ENCODE data around the gene DHX34.

DNA sequence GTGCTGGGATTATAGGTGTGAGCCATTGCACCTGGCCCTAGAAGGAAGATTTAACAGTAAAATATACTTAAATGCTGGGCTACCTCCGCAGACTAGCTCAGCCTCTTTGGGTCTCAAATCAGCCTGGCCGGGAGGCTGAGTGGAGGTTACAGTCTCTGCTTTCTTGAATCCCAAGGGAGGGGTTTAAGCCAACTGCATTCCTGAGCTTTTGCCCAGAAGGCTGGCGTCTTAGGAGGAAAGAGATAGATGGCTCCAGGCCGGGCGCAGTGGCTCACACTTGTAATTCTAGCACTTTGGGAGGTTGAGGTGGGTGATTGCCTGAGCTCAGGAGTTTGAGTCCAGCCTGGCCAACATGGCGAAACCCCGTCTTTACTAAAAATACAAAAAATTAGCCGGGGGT is 40.1 kb upstream of the DHX34 start:
- TF ChIP-seq RAD21 (IDR thresholded peaks at IDR 0.05; ENCODE audit: low read depth) (no peak), EP300 (IDR thresholded peaks at IDR 0.05; ENCODE audit: borderline replicate concordance) (no peak), TAF1 (IDR thresholded peaks at IDR 0.05; ENCODE audit: low read depth) (no peak), FOXM1 (IDR thresholded peaks at IDR 0.05; ENCODE audit: borderline replicate concordance, low read depth) (no peak), TCF12 (IDR thresholded peaks at IDR 0.05; ENCODE audit: low read depth) (no peak), YY1 (IDR thresholded peaks at IDR 0.05; ENCODE audit: low read depth) (no peak), TEAD4 (IDR thresholded peaks at IDR 0.05) (no peak), NFIC (IDR thresholded peaks at IDR 0.05) (no peak), ZBTB7A (IDR thresholded peaks at IDR 0.05; ENCODE audit: low read depth) (no peak), CEBPB (IDR thresholded peaks at IDR 0.05) (no peak), CREB1 (IDR thresholded peaks at IDR 0.05; ENCODE audit: low read depth) (no peak)
- TF ChIP-seq, protein P1, sequence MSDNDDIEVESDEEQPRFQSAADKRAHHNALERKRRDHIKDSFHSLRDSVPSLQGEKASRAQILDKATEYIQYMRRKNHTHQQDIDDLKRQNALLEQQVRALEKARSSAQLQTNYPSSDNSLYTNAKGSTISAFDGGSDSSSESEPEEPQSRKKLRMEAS (IDR thresholded peaks at IDR 0.05): no peak
- TF ChIP-seq, protein P2, sequence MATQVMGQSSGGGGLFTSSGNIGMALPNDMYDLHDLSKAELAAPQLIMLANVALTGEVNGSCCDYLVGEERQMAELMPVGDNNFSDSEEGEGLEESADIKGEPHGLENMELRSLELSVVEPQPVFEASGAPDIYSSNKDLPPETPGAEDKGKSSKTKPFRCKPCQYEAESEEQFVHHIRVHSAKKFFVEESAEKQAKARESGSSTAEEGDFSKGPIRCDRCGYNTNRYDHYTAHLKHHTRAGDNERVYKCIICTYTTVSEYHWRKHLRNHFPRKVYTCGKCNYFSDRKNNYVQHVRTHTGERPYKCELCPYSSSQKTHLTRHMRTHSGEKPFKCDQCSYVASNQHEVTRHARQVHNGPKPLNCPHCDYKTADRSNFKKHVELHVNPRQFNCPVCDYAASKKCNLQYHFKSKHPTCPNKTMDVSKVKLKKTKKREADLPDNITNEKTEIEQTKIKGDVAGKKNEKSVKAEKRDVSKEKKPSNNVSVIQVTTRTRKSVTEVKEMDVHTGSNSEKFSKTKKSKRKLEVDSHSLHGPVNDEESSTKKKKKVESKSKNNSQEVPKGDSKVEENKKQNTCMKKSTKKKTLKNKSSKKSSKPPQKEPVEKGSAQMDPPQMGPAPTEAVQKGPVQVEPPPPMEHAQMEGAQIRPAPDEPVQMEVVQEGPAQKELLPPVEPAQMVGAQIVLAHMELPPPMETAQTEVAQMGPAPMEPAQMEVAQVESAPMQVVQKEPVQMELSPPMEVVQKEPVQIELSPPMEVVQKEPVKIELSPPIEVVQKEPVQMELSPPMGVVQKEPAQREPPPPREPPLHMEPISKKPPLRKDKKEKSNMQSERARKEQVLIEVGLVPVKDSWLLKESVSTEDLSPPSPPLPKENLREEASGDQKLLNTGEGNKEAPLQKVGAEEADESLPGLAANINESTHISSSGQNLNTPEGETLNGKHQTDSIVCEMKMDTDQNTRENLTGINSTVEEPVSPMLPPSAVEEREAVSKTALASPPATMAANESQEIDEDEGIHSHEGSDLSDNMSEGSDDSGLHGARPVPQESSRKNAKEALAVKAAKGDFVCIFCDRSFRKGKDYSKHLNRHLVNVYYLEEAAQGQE (IDR thresholded peaks at IDR 0.05; ENCODE audit: low read depth): no peak
- TF ChIP-seq, protein P3, sequence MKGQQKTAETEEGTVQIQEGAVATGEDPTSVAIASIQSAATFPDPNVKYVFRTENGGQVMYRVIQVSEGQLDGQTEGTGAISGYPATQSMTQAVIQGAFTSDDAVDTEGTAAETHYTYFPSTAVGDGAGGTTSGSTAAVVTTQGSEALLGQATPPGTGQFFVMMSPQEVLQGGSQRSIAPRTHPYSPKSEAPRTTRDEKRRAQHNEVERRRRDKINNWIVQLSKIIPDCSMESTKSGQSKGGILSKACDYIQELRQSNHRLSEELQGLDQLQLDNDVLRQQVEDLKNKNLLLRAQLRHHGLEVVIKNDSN (IDR thresholded peaks at IDR 0.05): no peak
